Adipocyte (in vitro differentiated cells): Measurements from ENCODE around the gene PLXNA4.

Experiments used
- DNase-seq: peaks from one replicate; pipeline ENCODE4 v3.0.0-alpha.2; 2015; ENCODE audit warnings: low read depth
- H3K27me3 ChIP-seq: replicated peaks from 2 replicates; pipeline ENCODE4 v1.7.0; 2013; ENCODE audit warnings: mild to moderate bottlenecking, low read length, moderate library complexity; ENCODE audit not compliant: control insufficient read depth, insufficient read depth
- H3K36me3 ChIP-seq: 2 replicates; pipeline ENCODE4 v1.7.0; 2013; ENCODE audit warnings: low read length, mild to moderate bottlenecking, moderate library complexity; ENCODE audit not compliant: control insufficient read depth, insufficient read depth, severe bottlenecking
- H3K4me1 ChIP-seq: 2 replicates; pipeline ENCODE4 v1.7.0; 2013; ENCODE audit warnings: mild to moderate bottlenecking, low read length, moderate library complexity; ENCODE audit not compliant: control insufficient read depth, insufficient read depth
- H3K4me3 ChIP-seq: 2 replicates; pipeline ENCODE4 v1.7.0; 2013; ENCODE audit warnings: mild to moderate bottlenecking, low read length, moderate library complexity
- H3K9ac ChIP-seq: 2 replicates; pipeline ENCODE4 v1.7.0; 2013; ENCODE audit warnings: mild to moderate bottlenecking, low read length, moderate library complexity
- H3K9me3 ChIP-seq: 2 replicates; pipeline ENCODE4 v1.7.0; 2013; ENCODE audit warnings: mild to moderate bottlenecking, low read length, moderate library complexity; ENCODE audit not compliant: control insufficient read depth

PLXNA4 gene

DNA sequence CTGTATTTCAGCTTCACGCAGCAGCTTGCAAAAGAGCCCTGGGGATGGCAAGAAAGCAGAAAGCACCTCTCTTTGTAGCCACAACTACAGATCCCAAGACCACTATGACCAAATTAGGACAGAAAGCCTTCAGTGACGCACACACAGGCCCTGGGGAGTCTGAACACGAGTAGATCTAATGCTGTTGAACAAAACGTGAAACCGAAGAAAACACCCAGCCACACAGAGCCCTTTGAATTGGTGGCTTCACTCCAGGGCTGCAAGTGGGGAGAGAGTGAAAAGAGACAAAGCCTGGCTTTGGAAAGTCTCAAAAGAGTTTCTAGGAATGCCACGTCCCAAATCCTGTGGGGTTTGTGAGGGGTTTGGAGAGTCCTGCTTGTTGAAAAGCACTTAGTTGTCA, 28.4 kb downstream of the PLXNA4 start:
- peaks cover 52% of the 10 kb centered on the region for H3K36me3 ChIP-seq
- H3K4me1 ChIP-seq: peaks cover 6% of the 10 kb centered on the region
- peaks cover 9% of the 10 kb centered on the region for H3K9me3 ChIP-seq
- H3K9ac ChIP-seq: no peak overlapping the region
- no peak overlapping the region for H3K4me3 ChIP-seq
- H3K27me3 ChIP-seq: no peaks in the 10 kb centered on the region
- DNase-seq: no peak

GRCh38 chr7:132546366-132547127, 29.7 kb downstream of the PLXNA4 start:
- Histone ChIP-seq H3K4me1 (peaks cover 6% of the 10 kb centered on the region), H3K4me3 (no peak overlapping the region)

GRCh38 chr7:132545756-132546155, 30.5 kb downstream of the PLXNA4 start:
- DNase-seq: no peak
- no peak overlapping the region for H3K9ac ChIP-seq
- peaks cover under 1% of the 10 kb centered on the region for H3K9me3 ChIP-seq
- H3K27me3 ChIP-seq: no peaks in the 10 kb centered on the region
- H3K4me3 ChIP-seq: no peak overlapping the region
- peaks cover 6% of the 10 kb centered on the region for H3K4me1 ChIP-seq
- peaks cover 52% of the 10 kb centered on the region for H3K36me3 ChIP-seq

More at GRCh38 chr7:132546366-132547127, 29.7 kb downstream of the PLXNA4 start:
- Histone ChIP-seq H3K9ac (no peak overlapping the region), H3K9me3 (peaks cover 8% of the 10 kb centered on the region), H3K27me3 (no peaks in the 10 kb centered on the region), H3K36me3 (peaks cover 52% of the 10 kb centered on the region)
- DNase-seq: no peak

- peaks cover 6% of the 10 kb centered on the region for H3K4me1 ChIP-seq
- H3K9ac ChIP-seq: no peak overlapping the region
- no peak overlapping the region for H3K4me3 ChIP-seq
- peaks cover 48% of the 10 kb centered on the region for H3K36me3 ChIP-seq
- H3K9me3 ChIP-seq: no peaks in the 10 kb centered on the region
- no peak for DNase-seq
- H3K27me3 ChIP-seq: no peaks in the 10 kb centered on the region
These were observed 31.3 kb downstream of the PLXNA4 start for GRCh38 chr7:132544999-132545398.

- DNase-seq: no peak
- no peak overlapping the region for H3K4me3 ChIP-seq
These were observed 32.2 kb downstream of the PLXNA4 start for GRCh38 chr7:132544025-132544424.

DNA sequence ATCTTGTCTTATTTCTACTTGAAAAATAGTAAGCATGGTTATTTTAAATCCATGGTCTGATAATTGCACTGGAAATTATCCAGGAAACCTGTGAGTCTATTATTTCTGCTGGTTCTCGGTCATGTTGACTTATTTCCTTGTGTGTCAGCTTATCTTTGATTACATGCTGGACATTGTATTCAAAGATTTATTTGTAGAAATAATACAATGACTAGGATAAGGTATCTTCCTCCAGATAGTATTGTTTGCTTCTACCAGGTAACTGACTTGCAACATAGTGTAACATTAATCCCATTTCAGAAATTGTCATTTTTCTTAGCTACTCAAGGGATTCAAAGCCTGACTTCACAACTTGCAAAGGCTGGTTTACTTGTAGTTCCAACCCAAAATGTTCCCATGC, 33.4 kb downstream of the PLXNA4 start:
- no peaks in the 10 kb centered on the region for H3K4me1 ChIP-seq
- H3K9me3 ChIP-seq: no peaks in the 10 kb centered on the region
- H3K9ac ChIP-seq: no peak overlapping the region
- no peaks in the 10 kb centered on the region for H3K27me3 ChIP-seq
- H3K36me3 ChIP-seq: peaks cover 58% of the 10 kb centered on the region
- DNase-seq: no peak
- no peak overlapping the region for H3K4me3 ChIP-seq

More at GRCh38 chr7:132544025-132544424, 32.2 kb downstream of the PLXNA4 start:
- H3K9me3 ChIP-seq: no peaks in the 10 kb centered on the region
- H3K9ac ChIP-seq: no peak overlapping the region
- H3K36me3 ChIP-seq: peaks cover 52% of the 10 kb centered on the region
- H3K4me1 ChIP-seq: peaks cover 2% of the 10 kb centered on the region
- no peaks in the 10 kb centered on the region for H3K27me3 ChIP-seq

DNA sequence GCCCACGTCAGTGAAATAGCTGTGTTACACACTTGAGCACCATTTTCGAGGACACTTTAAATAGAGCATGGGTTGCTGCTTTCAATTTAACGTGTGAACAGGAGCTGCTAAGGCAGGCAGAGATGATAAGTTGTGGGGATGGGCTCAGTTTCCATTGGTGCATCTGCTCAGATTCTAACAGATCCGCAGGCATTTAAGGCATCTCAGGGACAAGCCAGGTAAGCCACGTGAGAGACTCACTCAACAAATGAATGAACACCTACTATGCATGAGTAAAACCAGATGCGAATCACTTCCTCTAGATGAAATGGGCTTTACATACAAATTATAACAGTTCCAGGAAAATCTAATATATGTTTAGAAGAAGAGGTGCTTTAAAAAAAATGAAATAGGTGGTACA, 34.6 kb downstream of the PLXNA4 start:
- DNase-seq: no peak
- peaks cover 58% of the 10 kb centered on the region for H3K36me3 ChIP-seq

GRCh38 chr7:132537456-132538145, 38.7 kb downstream of the PLXNA4 start:
- DNase-seq: no peak
- H3K4me1 ChIP-seq: peaks cover 12% of the 10 kb centered on the region
- no peak overlapping the region for H3K9ac ChIP-seq
- H3K27me3 ChIP-seq: no peaks in the 10 kb centered on the region
- H3K36me3 ChIP-seq: peaks cover 32% of the 10 kb centered on the region
- H3K4me3 ChIP-seq: no peak overlapping the region
- H3K9me3 ChIP-seq: no peaks in the 10 kb centered on the region

More for the DNA sequence above, 34.6 kb downstream of the PLXNA4 start:
- no peaks in the 10 kb centered on the region for H3K9me3 ChIP-seq
- no peaks in the 10 kb centered on the region for H3K27me3 ChIP-seq
- peaks cover 6% of the 10 kb centered on the region for H3K4me1 ChIP-seq
- no peak overlapping the region for H3K9ac ChIP-seq
- no peak overlapping the region for H3K4me3 ChIP-seq

DNA sequence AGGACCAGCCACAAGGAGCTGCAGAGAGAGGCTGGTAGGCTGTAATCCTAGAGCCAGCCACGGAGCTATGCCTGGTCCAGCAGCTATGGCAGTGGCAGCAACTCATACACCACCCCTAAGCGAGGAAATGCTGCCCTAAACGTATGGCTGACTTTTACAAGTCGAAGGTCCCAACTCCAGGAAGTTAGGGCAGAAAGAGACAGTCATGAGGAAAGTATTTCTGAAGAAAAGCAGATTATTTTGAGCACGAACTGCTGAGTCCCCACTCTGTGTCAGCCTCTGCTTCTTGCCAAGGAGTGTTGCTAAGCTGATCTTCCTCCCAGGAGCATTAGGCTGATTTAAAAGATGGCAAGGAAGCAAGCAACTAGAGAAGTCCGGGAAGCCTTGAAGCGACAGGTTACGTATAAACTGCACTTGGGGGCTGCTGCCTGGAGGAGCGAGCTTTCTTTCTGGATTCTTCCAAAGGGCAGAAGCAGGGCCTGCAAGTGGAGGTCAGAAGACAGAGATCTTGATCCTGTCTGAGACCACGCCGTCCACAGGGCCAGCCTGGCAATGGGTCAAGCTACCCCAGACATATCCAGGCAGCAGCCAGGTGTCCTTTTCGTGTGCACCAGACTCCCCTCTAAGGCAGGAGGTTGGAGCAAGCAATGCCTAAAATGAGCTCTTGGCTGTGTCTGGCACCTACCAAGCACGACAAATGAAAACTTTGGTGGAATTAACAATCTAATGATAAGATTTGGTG, 39.4 kb downstream of the PLXNA4 start:
- Histone ChIP-seq H3K27me3 (no peaks in the 10 kb centered on the region), H3K9me3 (no peaks in the 10 kb centered on the region)
- DNase-seq: no peak

GRCh38 chr7:132533916-132534315, 42.4 kb downstream of the PLXNA4 start:
- Histone ChIP-seq H3K4me3 (no peak overlapping the region), H3K9ac (no peak overlapping the region), H3K36me3 (peaks cover 5% of the 10 kb centered on the region), H3K9me3 (no peaks in the 10 kb centered on the region), H3K27me3 (no peaks in the 10 kb centered on the region), H3K4me1 (peaks cover 12% of the 10 kb centered on the region)
- DNase-seq: no peak

More for the DNA sequence above, 39.4 kb downstream of the PLXNA4 start:
- Histone ChIP-seq H3K4me3 (peak overlapping the region; percentile 43), H3K4me1 (peaks cover 12% of the 10 kb centered on the region), H3K9ac (peak overlapping the region; percentile 33), H3K36me3 (peaks cover 25% of the 10 kb centered on the region)

GRCh38 chr7:132532281-132532680, 44.0 kb downstream of the PLXNA4 start:
- DNase-seq: no peak
- Histone ChIP-seq H3K4me3 (no peak overlapping the region), H3K9ac (no peak overlapping the region), H3K36me3 (no peaks in the 10 kb centered on the region), H3K4me1 (peaks cover 12% of the 10 kb centered on the region), H3K27me3 (no peaks in the 10 kb centered on the region), H3K9me3 (no peaks in the 10 kb centered on the region)
